GM12878 (cell line): ENCODE results near the gene MYO18B. TPM values are rescaled to one million over a fixed set of nuclear protein-coding genes. Genes with fewer than 3 reads are reported as not detected.

Experiments
- ATAC-seq: fragments of 200-7000 bp; cut with Tn5 transposase; 3 replicates; pipeline ENCODE4 v1.9.1; 2020; ENCODE audit warnings: mild to moderate bottlenecking, moderate library complexity
- BruUV-seq: library from RNA; stranded (reverse); fragments of 400-500 nt; replicated peaks from 2 replicates; lab custom pipeline; 2021; lab: Mats Ljungman, UMichigan
- CTCF ChIA-PET: fragments of 300-600 bp; sonication (Branson Sonifier 250); formaldehyde crosslinking; extraction: SDS; loops from one replicate; lab custom pipeline; 2021; ENCODE audit warnings: inconsistent platforms; lab: Yijun Ruan, JAX
- POLR2A ChIA-PET: fragments of 350-600 bp; formaldehyde crosslinking; extraction: SDS; loops from one replicate; lab custom pipeline; 2021; ENCODE audit warnings: inconsistent platforms; lab: Charles Lee
- RAD21 ChIA-PET: fragments of 300-600 bp; sonication (Branson Sonifier 250); formaldehyde crosslinking; loops from one replicate; lab custom pipeline; 2023; ENCODE audit warnings: antibody characterized with exemption; ENCODE audit not compliant: unreplicated experiment; lab: Charles Lee
- SMC1A ChIA-PET: fragments of 300-600 bp; sonication (Branson Sonifier 250); formaldehyde crosslinking; loops from one replicate; lab custom pipeline; 2023; ENCODE audit not compliant: unreplicated experiment, uncharacterized antibody; lab: Charles Lee
- DNase-seq: peaks from one replicate; pipeline ENCODE4 v3.0.0-alpha.2; 2011; ENCODE audit warnings: low read depth, low spot score
- FAIRE-seq: peaks from 3 replicates; lab custom pipeline; 2011; peaks lifted over from hg19 to GRCh38; lab: Jason Lieb, UNC
- H2AFZ ChIP-seq: 2 replicates; pipeline ENCODE4 v1.6.0; 2011; ENCODE audit warnings: low read depth, low read length, control low read depth; ENCODE audit not compliant: control insufficient read depth
- H3K27ac ChIP-seq: 2 replicates; pipeline ENCODE4 v1.5.1; 2011; ENCODE audit warnings: control low read depth; ENCODE audit not compliant: control insufficient read depth, insufficient read depth
- H3K27me3 ChIP-seq, 2 experiments: replicated peaks in 1 of 2; 2 replicates each; pipeline versions ENCODE4 v1.6.0 to v1.6.1; 2011; ENCODE audit warnings: low read length in 1 of 2; ENCODE audit not compliant: control insufficient read depth in 2 of 2, insufficient read depth in 2 of 2
- H3K36me3 ChIP-seq, 2 experiments: 2 replicates each; pipeline ENCODE4 v1.5.1; 2011; ENCODE audit warnings: low read length in 1 of 2; ENCODE audit not compliant: control insufficient read depth in 2 of 2, insufficient read depth in 2 of 2
- H3K4me1 ChIP-seq: 2 replicates; pipeline ENCODE4 v1.6.1; 2011; ENCODE audit warnings: mild to moderate bottlenecking, low read length, moderate library complexity, mixed read lengths; ENCODE audit not compliant: control insufficient read depth, insufficient read depth
- H3K4me2 ChIP-seq: 2 replicates; pipeline ENCODE4 v1.6.0; 2011; ENCODE audit warnings: control low read depth; ENCODE audit not compliant: control insufficient read depth, insufficient read depth
- H3K4me3 ChIP-seq: fragments of 200-600 bp; sonication (generic); 2 replicates; pipeline ENCODE4 v1.5.1; 2016
- H3K79me2 ChIP-seq: 2 replicates; pipeline ENCODE4 v1.6.0; 2011; ENCODE audit warnings: low read length; ENCODE audit not compliant: control insufficient read depth, insufficient read depth
- H3K9ac ChIP-seq: 2 replicates; pipeline ENCODE4 v1.8.0; 2011; ENCODE audit warnings: low read length, control low read depth, mixed read lengths; ENCODE audit not compliant: control insufficient read depth, insufficient read depth
- H3K9me3 ChIP-seq: replicated peaks from 3 replicates; pipeline ENCODE4 v1.5.1; 2011; ENCODE audit warnings: mild to moderate bottlenecking, low read length; ENCODE audit not compliant: control insufficient read depth, insufficient read depth
- H4K20me1 ChIP-seq: 2 replicates; pipeline ENCODE4 v1.6.0; 2011; ENCODE audit not compliant: control insufficient read depth, insufficient read depth
- BCLAF1 ChIP-seq: fragments of 450-650 bp; IDR thresholded peaks from 2 replicates; pipeline ENCODE4 v1.6.1; 2017; ENCODE audit warnings: antibody characterized with exemption, mild to moderate bottlenecking, moderate library complexity
- EP300 ChIP-seq, 2 experiments: fragments of 150-350 bp in 1 of 2; IDR thresholded peaks; 2 replicates each; pipeline ENCODE4 v1.6.1; 2011 to 2012; ENCODE audit warnings: low read depth in 2 of 2, low read length in 2 of 2, borderline replicate concordance in 1 of 2, improper control_type of control experiment in 1 of 2, inconsistent platforms in 1 of 2; ENCODE audit not compliant: control insufficient read depth in 1 of 2
- PAX5 ChIP-seq: IDR thresholded peaks from 2 replicates; pipeline ENCODE4 v1.6.1; 2011; ENCODE audit warnings: low read depth, low read length, borderline replicate concordance
- RELB ChIP-seq: fragments of 450-650 bp; IDR thresholded peaks from 2 replicates; pipeline ENCODE4 v1.6.1; 2017; ENCODE audit warnings: low read depth, mild to moderate bottlenecking, moderate library complexity
- RUNX3 ChIP-seq: IDR thresholded peaks from 2 replicates; pipeline ENCODE4 v1.6.1; 2012; ENCODE audit warnings: low read length, inconsistent platforms
- WGBS: methylation state at CpG from one replicate; pipeline ENCODE4 v1.1.6; 2016; ENCODE audit warnings: low lambda C conversion rate; ENCODE audit not compliant: insufficient replicate concordance, insufficient coverage; ENCODE audit errors: missing lambda C conversion rate; 5-methylcytosine and 5-hydroxymethylcytosine counted together
- in situ Hi-C: fragments of 300-500 bp; cut with MboI; formaldehyde crosslinking; loops from 9 replicates; pipeline ENCODE4 v1.14.3; 2018; ENCODE audit warnings: mixed read lengths
- intact Hi-C: fragments of 100-400 bp; cut with micrococcal nuclease; formaldehyde crosslinking; loops from one replicate; pipeline ENCODE4 v1.14.2; 2022; ENCODE audit not compliant: unreplicated experiment
- polyA plus RNA-seq, 11 experiments: library from polyadenylated mRNA; depleted of rRNA in 4 of 11; unstranded in 6 of 11; stranded (reverse) in 5 of 11; fragments of >200 nt; fragmentation: Nextera tagmentation in 4 of 11; fragmentation: Illumina TruSeq in 1 of 11; extraction: Ambion mirVana in 4 of 11; extraction: Trizol in 1 of 11; gene quantifications; 1 replicate in 1 of 11; 2 replicates in 10 of 11; pipeline versions ENCODE4 v1.2.1 to v1.2.3, GENCODE V29; 2011 to 2016; ENCODE audit warnings: inconsistent platforms in 2 of 11, missing spikeins in 2 of 11, low read depth in 1 of 11
- total RNA-seq, 4 experiments: library from RNA; depleted of rRNA in 3 of 4; stranded (reverse); fragments of >200 nt in 3 of 4; fragmentation: Illumina TruSeq in 1 of 4; extraction: Trizol in 1 of 4; gene quantifications; 2 replicates each; pipeline versions ENCODE4 v1.2.1 to v1.2.3, GENCODE V29; 2013 to 2021
- TF ChIP-seq, protein P1 (sequence below), 3 experiments: IDR thresholded peaks in 2 of 3; conservative IDR thresholded peaks in 1 of 3; 2 replicates each; pipeline ENCODE4 v1.5.1; 2011; ENCODE audit warnings: low read depth in 3 of 3, low read length in 3 of 3, mild to moderate bottlenecking in 3 of 3, control low read depth in 2 of 3, moderate library complexity in 2 of 3, inconsistent platforms in 1 of 3, mixed read lengths in 1 of 3; ENCODE audit not compliant: control insufficient read depth in 2 of 3, insufficient read depth in 1 of 3; ENCODE audit errors: extremely low read depth in 1 of 3

Gene MYO18B
- total and polyA plus RNA-seq, 10 of the 15 experiments (the other 5 are each of a cell fraction or from before 2014, with no cell fraction given), result 0.05 to 2.1 (median 0.51) TPM; not detected in 1

GRCh38 chr22:25884121-25884520 lies 142.1 kb downstream of the MYO18B start:
- FAIRE-seq, result no peak
- in situ Hi-C loops (no loop called here), intact Hi-C loops (loop anchor here (5.0 kb wide), 1 partner anchor 448 kb away; no protein-coding TSS in a partner anchor)

More at GRCh38 chr22:25884121-25884520, 142.1 kb downstream of the MYO18B start:
- Histone ChIP-seq H3K79me2 (no peaks in the 10 kb centered on the region), H4K20me1 (no peaks in the 10 kb centered on the region), H3K27me3 (peaks cover 0 to 3% of the 10 kb centered on the region in 2 experiments; a peak in 2 of 4 replicates), H3K27ac (no peak overlapping the region), H3K36me3 (no peaks in the 10 kb centered on the region), H3K9ac (no peak overlapping the region), H3K4me2 (no peak overlapping the region), H3K4me3 (no peak overlapping the region), H3K4me1 (no peaks in the 10 kb centered on the region), H3K9me3 (no peaks in the 10 kb centered on the region), H2AFZ (no peak overlapping the region)
- DNase-seq, result no peak
- SMC1A ChIA-PET, result no interaction called here
- 35% methylated on average over 4 of the region's 4 CpGs for WGBS
- ATAC-seq, result no peak
- no peak for TF ChIP-seq RUNX3
- no peak for TF ChIP-seq PAX5
- TF ChIP-seq, protein P1, sequence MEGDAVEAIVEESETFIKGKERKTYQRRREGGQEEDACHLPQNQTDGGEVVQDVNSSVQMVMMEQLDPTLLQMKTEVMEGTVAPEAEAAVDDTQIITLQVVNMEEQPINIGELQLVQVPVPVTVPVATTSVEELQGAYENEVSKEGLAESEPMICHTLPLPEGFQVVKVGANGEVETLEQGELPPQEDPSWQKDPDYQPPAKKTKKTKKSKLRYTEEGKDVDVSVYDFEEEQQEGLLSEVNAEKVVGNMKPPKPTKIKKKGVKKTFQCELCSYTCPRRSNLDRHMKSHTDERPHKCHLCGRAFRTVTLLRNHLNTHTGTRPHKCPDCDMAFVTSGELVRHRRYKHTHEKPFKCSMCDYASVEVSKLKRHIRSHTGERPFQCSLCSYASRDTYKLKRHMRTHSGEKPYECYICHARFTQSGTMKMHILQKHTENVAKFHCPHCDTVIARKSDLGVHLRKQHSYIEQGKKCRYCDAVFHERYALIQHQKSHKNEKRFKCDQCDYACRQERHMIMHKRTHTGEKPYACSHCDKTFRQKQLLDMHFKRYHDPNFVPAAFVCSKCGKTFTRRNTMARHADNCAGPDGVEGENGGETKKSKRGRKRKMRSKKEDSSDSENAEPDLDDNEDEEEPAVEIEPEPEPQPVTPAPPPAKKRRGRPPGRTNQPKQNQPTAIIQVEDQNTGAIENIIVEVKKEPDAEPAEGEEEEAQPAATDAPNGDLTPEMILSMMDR (IDR thresholded peaks at IDR 0.05 in 2 of 3, conservative IDR thresholded peaks at IDR 0.05 in 1 of 3; ENCODE audit: control insufficient read depth in 2 of 3, extremely low read depth in 1 of 3, insufficient read depth in 1 of 3, low read depth in 3 of 3, low read length in 3 of 3), result no peak
- TF ChIP-seq EP300 (IDR thresholded peaks at IDR 0.05; ENCODE audit: borderline replicate concordance in 1 of 2, control insufficient read depth in 1 of 2, low read depth in 2 of 2, low read length in 2 of 2), result no peak
- TF ChIP-seq RELB, result no peak
- no peak for TF ChIP-seq BCLAF1
- RAD21 ChIA-PET, result no interaction called here
- no TSS peak for BruUV-seq
- CTCF ChIA-PET, result interaction anchor here (1.0 kb wide), 1 partner anchor 505 kb away, joined by 3 read pairs; no protein-coding TSS in a partner anchor
- POLR2A ChIA-PET, result no interaction called here
